Limb (tissue), 2 donors: ENCODE data around the gene MS4A6A.
"Not testable (repeated sequence)": the region's sequence is repeated elsewhere in the genome, so short reads cannot be mapped to it uniquely, and the experiment has no call there.

Experiments used
- DNase-seq, 2 donors: peaks; one replicate each; pipeline ENCODE4 v3.0.0-alpha.2; 2016; ENCODE audit errors: extremely low spot score in 2 of 2

MS4A6A gene

GRCh38 chr11:60184824-60185511, 2.1 kb upstream of the MS4A6A start:
- no peak for DNase-seq

GRCh38 chr11:60183591-60184205, 815 bp upstream of the MS4A6A start:
- no peak for DNase-seq

- DNase-seq, result no peak
Observed at GRCh38 chr11:60175860-60176275, 7.0 kb downstream of the MS4A6A start.

GRCh38 chr11:60172011-60172410, 10.9 kb downstream of the MS4A6A start:
- DNase-seq, result no peak

- no peak for DNase-seq
Observed at GRCh38 chr11:60170566-60170965, 12.3 kb downstream of the MS4A6A start.

- no peak for DNase-seq
Observed at GRCh38 chr11:60169264-60169915, 13.5 kb downstream of the MS4A6A start.

GRCh38 chr11:60168306-60168705, 14.6 kb downstream of the MS4A6A start:
- DNase-seq, result no peak

- no peak for DNase-seq
Observed at GRCh38 chr11:60165951-60166350, 16.9 kb downstream of the MS4A6A start.

- no peak for DNase-seq
Observed at GRCh38 chr11:60165538-60165937, 17.3 kb downstream of the MS4A6A start.

- DNase-seq, result no peak
Observed at GRCh38 chr11:60164550-60165075, 18.3 kb downstream of the MS4A6A start.

- no peak for DNase-seq
Observed at GRCh38 chr11:60161766-60162165, 21.1 kb downstream of the MS4A6A start.

- DNase-seq, result no peak
Observed at GRCh38 chr11:60161107-60161506, 21.8 kb downstream of the MS4A6A start.

- DNase-seq, result no peak
Observed at GRCh38 chr11:60159868-60160267, 23.0 kb downstream of the MS4A6A start.

- DNase-seq, result no peak
Observed at GRCh38 chr11:60159284-60159683, 23.6 kb downstream of the MS4A6A start.

GRCh38 chr11:60158636-60159035, 24.2 kb downstream of the MS4A6A start:
- DNase-seq, result no peak

GRCh38 chr11:60155931-60156330, 27.0 kb downstream of the MS4A6A start:
- DNase-seq, result no peak

GRCh38 chr11:60152727-60153126, 30.2 kb downstream of the MS4A6A start:
- DNase-seq, result not testable (repeated sequence)

GRCh38 chr11:60150279-60150678, 32.6 kb downstream of the MS4A6A start:
- no peak for DNase-seq

GRCh38 chr11:60145677-60146076, 37.2 kb downstream of the MS4A6A start:
- no peak for DNase-seq

GRCh38 chr11:60143768-60144167, 39.1 kb downstream of the MS4A6A start:
- no peak for DNase-seq

- DNase-seq, result no peak
Observed at GRCh38 chr11:60133917-60134316, 49.0 kb downstream of the MS4A6A start.

GRCh38 chr11:60131912-60132311, 51.0 kb downstream of the MS4A6A start:
- no peak for DNase-seq

- peak in 1 of 2 donors; percentile 7 for DNase-seq
Observed at GRCh38 chr11:60130496-60130895, 52.4 kb downstream of the MS4A6A start.
